Stimulated activated CD8-positive, alpha-beta memory T cell treated with anti-CD3 and anti-CD28 coated beads, Interleukin-12 subunit alpha, Interleukin-12 subunit beta, amount 100 ng/mL, for 24 hours (primary cell): Measurements from ENCODE around the gene ZC3H10.
"Not testable (repeated sequence)": the region's sequence is repeated elsewhere in the genome, so short reads cannot be mapped to it uniquely, and the experiment has no call there.

Source experiments
- DNase-seq: peaks from one replicate; pipeline ENCODE4 v3.0.0-alpha.2; 2020; ENCODE audit errors: extremely low read depth

The ZC3H10 gene

DNA sequence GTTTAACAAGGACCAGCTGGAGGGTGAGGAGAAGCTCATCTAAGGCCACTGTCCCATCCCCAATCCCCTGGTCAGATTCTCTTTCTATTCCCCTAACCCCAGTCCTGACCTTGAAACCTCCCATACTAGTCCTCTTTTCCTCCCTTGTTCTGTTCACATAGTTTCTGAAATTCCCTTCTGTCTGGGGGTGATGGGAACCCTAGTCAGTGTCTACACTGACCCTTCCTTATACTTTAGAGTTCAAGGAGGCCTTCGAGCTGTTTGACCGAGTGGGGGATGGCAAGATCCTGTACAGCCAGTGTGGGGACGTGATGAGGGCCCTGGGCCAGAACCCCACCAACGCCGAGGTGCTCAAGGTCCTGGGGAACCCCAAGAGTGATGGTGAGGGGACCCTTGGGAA, 36.8 kb downstream of the ZC3H10 start:
- no peak for DNase-seq

DNA sequence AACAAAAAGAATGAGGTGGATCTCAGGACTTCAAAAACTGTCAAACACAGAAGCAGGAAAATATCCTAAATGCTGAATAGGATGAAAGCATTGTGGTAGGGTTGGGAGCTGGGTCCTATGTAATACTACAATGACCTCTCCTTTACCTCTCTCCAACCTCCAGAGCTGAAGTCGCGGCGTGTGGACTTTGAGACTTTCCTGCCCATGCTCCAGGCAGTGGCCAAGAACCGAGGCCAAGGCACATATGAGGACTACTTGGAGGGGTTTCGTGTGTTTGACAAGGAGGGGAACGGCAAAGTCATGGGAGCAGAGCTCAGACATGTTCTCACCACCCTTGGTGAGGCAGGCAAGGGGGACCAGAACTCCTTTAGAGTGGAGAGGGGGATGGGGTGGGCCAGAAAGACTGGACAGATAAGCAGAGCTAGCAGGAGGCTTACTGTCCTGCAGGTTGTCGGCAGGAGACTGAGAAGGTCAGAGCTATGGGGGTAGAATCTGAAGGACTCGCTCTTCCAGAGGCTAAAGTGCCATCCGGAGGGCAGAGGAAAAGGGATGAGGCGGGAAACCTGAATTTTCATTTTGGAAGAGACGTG, 37.3 kb downstream of the ZC3H10 start:
- no peak for DNase-seq

DNA sequence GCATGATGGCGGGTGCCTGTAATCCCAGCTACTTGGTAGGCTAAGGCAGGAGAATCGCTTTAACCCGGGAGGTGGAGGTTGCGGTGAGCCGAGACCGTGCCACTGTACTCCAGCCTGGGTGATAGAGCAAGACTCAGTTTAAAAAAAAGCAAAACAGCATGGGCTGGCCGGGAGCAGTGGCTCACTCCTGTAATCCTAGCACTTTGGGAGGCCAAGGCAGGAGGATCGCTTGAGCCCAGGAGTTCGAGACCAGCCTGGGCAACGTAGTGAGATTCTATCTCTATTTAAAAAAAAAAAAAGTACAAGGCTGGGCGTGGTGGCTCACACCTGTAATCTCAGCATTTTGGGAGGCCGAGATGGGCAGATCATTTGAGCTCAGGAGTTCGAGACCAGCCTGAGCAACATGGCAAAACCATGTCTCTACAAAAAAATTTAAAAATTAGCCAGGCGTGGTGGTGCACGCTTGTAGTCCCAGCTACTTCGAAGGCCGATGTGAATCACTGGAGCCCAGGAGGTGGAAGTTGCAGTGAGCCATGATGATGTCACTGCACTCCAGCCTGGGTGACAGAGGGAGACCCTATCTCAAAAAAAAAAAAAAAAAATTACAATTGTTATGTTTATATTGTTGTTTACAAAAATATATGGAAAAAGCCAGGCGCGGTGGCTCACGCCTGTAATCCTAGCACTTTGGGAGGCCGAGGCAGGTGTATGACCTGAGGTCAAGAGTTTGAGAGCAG, 38.6 kb downstream of the ZC3H10 start:
- not testable (repeated sequence) for DNase-seq

- DNase-seq: peak; percentile 31
These were observed 39.3 kb downstream of the ZC3H10 start for GRCh38 chr12:56157201-56158028.

GRCh38 chr12:56158029-56158925, 40.2 kb downstream of the ZC3H10 start, which contains the start of gene MYL6:
MYL6 (plus strand) TSS chr12:56158359; CDS start chr12:56158402, 43 bp downstream.
- peak; percentile 76 for DNase-seq

DNA sequence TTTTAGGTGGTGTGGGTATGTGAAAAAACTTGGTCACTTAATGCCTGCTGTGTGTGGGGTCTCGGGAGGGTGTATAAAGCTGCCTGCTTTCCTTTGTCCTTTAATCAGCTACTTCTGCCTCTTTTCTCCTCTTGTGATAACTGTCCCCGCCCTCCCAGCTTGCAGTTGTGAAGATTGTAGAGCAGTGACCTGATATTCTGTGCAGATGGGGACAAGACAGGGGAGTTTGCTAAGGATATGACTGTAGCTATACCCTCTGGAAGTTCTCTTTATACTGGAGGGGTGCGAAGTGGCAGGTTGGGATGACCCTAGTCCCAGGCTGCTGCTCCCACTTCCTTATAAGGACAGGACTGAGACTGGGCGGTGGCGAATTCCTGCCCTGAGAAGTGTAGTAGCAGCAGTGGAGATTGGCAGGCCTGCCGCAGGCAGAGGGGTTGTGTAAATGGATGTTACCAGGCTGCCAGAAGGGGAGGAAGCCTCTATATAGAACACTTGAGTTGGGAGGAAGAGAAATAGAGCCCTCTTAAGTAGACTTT, 40.9 kb downstream of the ZC3H10 start:
- no peak for DNase-seq

GRCh38 chr12:56159482-56160192, 41.6 kb downstream of the ZC3H10 start:
- no peak for DNase-seq

GRCh38 chr12:56160193-56160763, 42.2 kb downstream of the ZC3H10 start:
- DNase-seq: peak; percentile 21

GRCh38 chr12:56160894-56161689, 43.0 kb downstream of the ZC3H10 start:
- no peak for DNase-seq

DNA sequence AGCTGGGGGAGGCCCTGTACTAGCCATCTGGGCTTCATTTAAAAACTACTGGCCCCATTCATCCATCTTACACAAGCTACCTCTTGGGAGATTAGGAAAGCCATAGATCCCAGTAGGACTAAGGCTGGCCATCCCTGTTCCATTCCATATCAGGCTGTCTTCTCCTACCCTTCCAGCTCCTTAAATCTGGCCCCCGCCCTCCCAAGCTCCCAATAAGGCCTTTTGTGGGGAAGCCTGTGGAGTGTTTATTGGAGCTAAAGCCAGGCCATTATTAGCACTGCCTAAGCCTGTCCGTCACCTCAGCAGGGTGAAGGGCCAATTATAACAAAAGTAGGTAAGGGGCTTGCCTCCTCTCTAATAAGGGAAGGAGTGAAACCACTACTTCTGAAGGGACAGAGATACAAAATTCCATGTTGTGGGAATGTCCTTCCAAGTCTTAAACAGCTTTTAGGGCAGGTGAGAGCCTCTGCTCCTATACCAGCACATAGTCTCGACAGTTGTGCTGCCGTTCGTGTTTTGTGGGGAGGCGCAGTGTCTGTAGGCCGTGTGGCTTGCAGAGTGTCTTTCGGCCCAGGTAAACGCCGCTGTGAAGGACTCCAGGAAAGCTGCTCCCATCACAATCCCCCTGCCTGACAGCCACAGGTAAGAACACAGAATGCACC, 43.8 kb downstream of the ZC3H10 start:
- DNase-seq: no peak

DNA sequence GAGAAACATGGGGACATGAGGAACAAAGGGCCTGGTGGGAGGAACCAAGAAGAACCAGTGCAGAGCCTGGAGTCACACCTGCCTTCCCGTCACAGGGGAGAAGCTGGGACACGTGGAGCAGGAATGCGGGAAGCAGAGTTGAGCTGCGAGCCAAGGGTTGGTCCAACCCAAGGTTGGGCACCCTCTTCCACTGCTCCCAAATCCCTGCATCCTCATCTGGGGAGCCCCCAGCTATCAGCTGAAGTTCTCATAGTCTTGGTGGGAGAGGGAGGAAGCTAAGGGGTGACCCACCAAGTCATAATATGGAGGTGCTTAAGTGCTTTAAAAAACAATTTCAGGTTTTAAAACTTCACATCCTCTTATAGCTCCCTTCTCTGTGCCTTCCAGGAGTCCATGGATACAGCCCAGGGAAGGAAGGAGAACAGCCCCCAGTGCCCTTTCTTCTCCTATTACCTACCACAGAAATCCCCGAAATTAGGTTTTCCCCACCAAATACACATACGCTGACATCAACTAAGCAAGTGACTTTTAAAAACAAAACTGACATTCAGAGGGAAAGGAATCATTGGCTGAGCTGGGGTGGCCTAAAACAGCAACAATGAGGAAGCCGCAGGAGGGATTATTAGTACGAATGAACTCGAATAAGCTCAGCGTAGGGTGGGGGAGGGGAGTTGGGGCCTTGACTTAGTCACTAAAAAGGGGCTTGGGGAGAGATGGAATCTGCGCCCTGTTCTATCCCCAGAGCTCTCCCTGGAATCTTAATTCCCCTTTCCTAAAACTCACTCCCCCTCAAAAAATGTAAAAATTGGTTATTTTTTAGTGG, 44.6 kb downstream of the ZC3H10 start:
- DNase-seq: no peak

DNA sequence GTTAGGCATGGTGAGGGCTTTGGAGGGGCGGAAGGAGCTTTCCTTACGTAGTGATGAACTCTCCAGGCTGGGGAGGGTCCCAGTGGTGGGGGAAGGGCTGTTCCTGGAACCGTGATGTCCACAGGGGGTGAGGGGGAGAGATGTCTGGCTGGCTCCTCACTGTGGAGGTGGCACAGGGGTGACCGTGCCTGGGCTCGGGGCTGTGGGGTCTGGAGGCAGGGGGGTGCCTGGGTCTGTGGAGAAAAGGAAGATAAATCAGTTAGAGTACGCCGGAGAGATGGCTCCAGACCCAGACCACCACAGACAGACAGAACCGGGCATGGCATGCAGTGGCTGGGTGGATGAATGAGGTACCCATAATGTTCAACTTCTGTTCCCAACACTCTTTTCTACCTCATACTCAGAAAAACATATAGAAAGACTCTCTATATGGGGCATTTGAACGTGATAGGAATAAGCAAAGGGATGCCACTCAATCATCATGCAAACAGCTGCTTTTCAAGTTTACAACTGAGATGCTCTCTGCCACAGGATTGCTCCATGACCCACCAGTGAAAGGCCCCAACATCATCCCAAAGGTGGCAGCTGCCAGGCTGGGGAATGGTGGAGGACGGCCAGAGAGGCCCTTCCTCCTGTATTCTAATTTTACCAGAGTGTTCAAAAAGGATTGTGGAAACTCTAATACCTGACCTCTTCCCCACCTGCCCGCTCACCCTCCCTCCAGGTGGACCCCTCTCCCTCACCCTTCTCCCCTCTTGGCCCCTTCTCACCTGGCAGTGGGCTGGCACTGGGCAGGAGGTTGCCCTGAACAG, 45.7 kb downstream of the ZC3H10 start:
- DNase-seq: no peak

- no peak for DNase-seq
These were observed 46.3 kb downstream of the ZC3H10 start for GRCh38 chr12:56164345-56164729.

DNA sequence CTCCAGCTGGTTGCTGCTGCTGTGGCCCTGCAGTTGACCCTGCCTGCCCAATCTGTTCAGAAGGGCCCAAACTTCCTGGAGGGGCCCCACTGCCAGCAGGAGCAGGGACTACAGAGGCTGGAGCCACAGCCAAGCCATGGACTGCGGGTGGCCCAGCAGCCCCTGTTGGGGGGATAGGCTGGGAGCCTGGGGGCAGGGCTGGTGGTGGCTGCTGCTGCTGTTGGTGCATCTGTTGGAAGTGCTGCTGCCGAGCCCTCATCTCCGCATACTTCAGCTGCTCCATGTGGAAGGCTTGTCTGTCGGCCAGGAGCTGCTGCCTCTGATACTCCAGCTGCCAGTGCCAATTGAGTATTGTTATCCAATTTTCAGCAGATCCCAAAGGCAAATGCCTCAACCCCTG, 47.3 kb downstream of the ZC3H10 start:
- DNase-seq: no peak

DNA sequence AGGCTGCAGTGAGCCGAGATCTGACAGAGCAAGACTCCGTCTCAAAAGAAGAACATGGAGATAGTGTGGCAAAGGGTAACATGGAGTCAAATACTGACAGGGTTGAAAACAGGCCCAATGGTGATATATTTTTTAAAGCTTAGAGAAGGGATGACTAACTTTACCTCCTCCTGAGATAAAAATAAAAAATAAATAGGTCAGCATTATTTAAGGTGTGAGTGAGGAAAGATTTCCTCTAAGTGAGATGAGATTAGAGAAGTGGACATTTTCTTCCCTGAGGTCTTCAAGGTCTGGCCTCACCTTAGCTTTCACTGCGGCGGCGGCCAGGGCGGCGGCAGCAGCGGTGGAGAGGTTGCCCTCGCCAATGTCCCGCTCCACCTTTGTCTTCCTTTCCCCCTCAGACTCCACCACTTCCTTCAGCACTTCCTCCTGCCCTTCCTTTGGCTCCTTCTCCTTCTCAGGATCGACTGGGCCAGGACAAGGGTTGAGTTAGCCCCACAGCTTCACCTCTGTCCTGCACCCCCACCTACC, 51.2 kb downstream of the ZC3H10 start:
- no peak for DNase-seq

DNA sequence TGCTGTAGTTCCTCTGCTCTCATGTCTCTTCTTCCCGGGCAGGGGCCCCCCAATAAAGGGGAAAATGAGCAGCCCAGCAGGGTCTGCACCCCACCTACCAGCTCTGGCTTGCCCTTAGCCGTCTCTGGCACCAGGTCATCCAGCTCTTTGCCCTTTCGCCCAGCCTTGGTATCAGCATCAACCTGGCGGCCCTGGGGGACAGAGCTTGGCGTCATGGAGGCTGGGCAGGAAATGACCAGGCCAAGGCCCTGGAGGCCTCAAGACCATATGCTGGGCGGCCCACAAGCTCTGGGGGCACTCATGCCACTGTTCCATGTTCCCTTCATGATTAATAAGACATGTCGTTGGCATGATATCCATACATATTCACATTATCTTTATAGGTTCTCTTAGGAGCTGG, 54.8 kb downstream of the ZC3H10 start:
- DNase-seq: no peak
